Spleen (tissue), 11 donors: Measurements from ENCODE around the gene LRRC32. TPM values are rescaled to one million over a fixed set of nuclear protein-coding genes. Genes with fewer than 3 reads are reported as not detected.

ENCODE experiments used
- DNase-seq: peaks from one replicate; pipeline ENCODE4 v3.0.0-alpha.2; 2020
- H3K27ac ChIP-seq, 8 donors: fragments of 200-600 bp; sonication (generic) in 7 of 8; 1 replicate in 4 of 8; 2 replicates in 4 of 8; pipeline versions ENCODE4 v1.5.0 to v1.8.0; 2016 to 2021; ENCODE audit warnings: inconsistent platforms in 4 of 8, mild to moderate bottlenecking in 4 of 8, moderate library complexity in 1 of 8
- H3K27me3 ChIP-seq, 7 donors: fragments of 200-600 bp; sonication (generic) in 6 of 7; replicated peaks in 1 of 7; 1 replicate in 4 of 7; 2 replicates in 3 of 7; pipeline versions ENCODE4 v1.5.0 to v1.8.0; 2016 to 2021; ENCODE audit warnings: inconsistent platforms in 3 of 7, mild to moderate bottlenecking in 1 of 7
- H3K36me3 ChIP-seq, 6 donors: fragments of 200-600 bp; sonication (generic) in 5 of 6; 1 replicate in 4 of 6; 2 replicates in 2 of 6; pipeline versions ENCODE4 v1.5.0 to v1.8.0; 2016 to 2021; ENCODE audit warnings: inconsistent platforms in 2 of 6
- H3K4me1 ChIP-seq, 6 donors: fragments of 200-600 bp; sonication (generic) in 5 of 6; 1 replicate in 3 of 6; 2 replicates in 3 of 6; pipeline versions ENCODE4 v1.5.0 to v1.8.0; 2016 to 2021; ENCODE audit warnings: inconsistent platforms in 3 of 6
- H3K4me3 ChIP-seq, 8 donors: fragments of 200-600 bp; sonication (generic) in 7 of 8; 1 replicate in 4 of 8; 2 replicates in 4 of 8; pipeline versions ENCODE4 v1.5.0 to v1.8.0; 2016 to 2021; ENCODE audit warnings: inconsistent platforms in 4 of 8, mild to moderate bottlenecking in 4 of 8, moderate library complexity in 2 of 8
- H3K9me3 ChIP-seq, 8 donors: fragments of 200-600 bp; sonication (generic) in 7 of 8; 1 replicate in 4 of 8; 2 replicates in 4 of 8; pipeline versions ENCODE4 v1.5.0 to v1.8.0; 2016 to 2021; ENCODE audit warnings: inconsistent platforms in 4 of 8
- CTCF ChIP-seq, 11 experiments: fragments of 200-600 bp in 7 of 11; fragments of 450-650 bp in 4 of 11; sonication (generic) in 4 of 11; IDR thresholded peaks in 8 of 11; conservative IDR thresholded peaks in 3 of 11; 1 replicate in 7 of 11; 2 replicates in 4 of 11; pipeline versions ENCODE4 v1.4.0 to v1.8.0; 2016 to 2021; ENCODE audit warnings: antibody characterized with exemption in 11 of 11, inconsistent platforms in 4 of 11, mild to moderate bottlenecking in 1 of 11
- POLR2A ChIP-seq, 3 donors: fragments of 450-650 bp; IDR thresholded peaks; one replicate each; pipeline ENCODE4 v1.5.1; 2017; ENCODE audit warnings: antibody characterized with exemption in 3 of 3, mild to moderate bottlenecking in 1 of 3
- POLR2AphosphoS5 ChIP-seq, 3 donors: sonication (generic); formaldehyde crosslinking; IDR thresholded peaks; one replicate each; pipeline ENCODE4 v1.5.1; 2017; ENCODE audit warnings: antibody characterized with exemption in 3 of 3
- WGBS, 5 donors: extraction: QIAGEN DNeasy Blood & Tissue Kit in 3 of 5; methylation state at CpG; one replicate each; pipeline versions ENCODE4 v1.1.5 to v1.1.7; 2013 to 2018; 5-methylcytosine and 5-hydroxymethylcytosine counted together
- intact Hi-C: fragments of 100-400 bp; cut with DNase I; formaldehyde crosslinking; loops from one replicate; pipeline ENCODE4 v1.15.0; 2023; ENCODE audit warnings: low total_unique reads
- polyA plus RNA-seq, 3 donors: library from polyadenylated mRNA; stranded (reverse); fragments of 200-250 nt; gene quantifications; one replicate each; pipeline ENCODE4 v1.2.1, GENCODE V29; 2013
- total RNA-seq, 7 donors: library from RNA; depleted of rRNA in 3 of 7; stranded (reverse); fragments of >200 nt in 3 of 7; fragmentation: NEBNext Ultra II Directional in 4 of 7; extraction: Animal tissue kit (Norgen Biotek cat#: 25700) in 4 of 7; gene quantifications; one replicate each; pipeline versions ENCODE4 v1.1.0 to v1.2.1, GENCODE V29; 2016 to 2021
- donor health status: healthy with polysubstance abuse.
- donor health status: DM: no; HTN: no; CAD: no; lungs with moderate emphysema.
- donor health status: DM: no; HTN: no; CAD: no.
- donor health status: Bipolar disorder and iron deficiency.
- donor health status: healthy.
- donor health status: DM: no; HTN: no; CAD: no.
- donor health status: DM: yes; HTN: yes; CAD: no.

LRRC32 gene
- total and polyA plus RNA-seq, 10 donors, result 25.9 to 214 (median 74.3) TPM

GRCh38 chr11:76684516-76684915 lies 14.0 kb upstream of the LRRC32 start:
- Histone ChIP-seq H3K9me3 (peaks cover 0 to 4% (median 0%) of the 10 kb centered on the region in 8 donors), H3K27me3 (peaks cover 0 to 37% (median 0%) of the 10 kb centered on the region in 7 donors), H3K36me3 (no peaks in the 10 kb centered on the region), H3K4me3 (no peak overlapping the region), H3K27ac (no peak overlapping the region), H3K4me1 (peaks cover 9 to 30% (median 22%) of the 10 kb centered on the region in 6 donors)
- TF ChIP-seq CTCF (IDR thresholded peaks at IDR 0.05 in 8 of 11, conservative IDR thresholded peaks at IDR 0.05 in 3 of 11) (no peak), POLR2A (IDR thresholded peaks at IDR 0.05) (no peak), POLR2AphosphoS5 (IDR thresholded peaks at IDR 0.05) (no peak)
- intact Hi-C loops, result loop anchor here (5.0 to 10.0 kb wide), 2 partner anchors 137 to 460 kb away; no protein-coding TSS in a partner anchor
- no peak for DNase-seq
- WGBS, 5 donors, result 89 to 100% (median 96%) methylated on average over 2 to 5 of the region's 5 CpGs

- Histone ChIP-seq H3K9me3 (peaks cover 0 to 4% (median 0%) of the 10 kb centered on the region in 8 donors), H3K27ac (no peak overlapping the region), H3K36me3 (no peaks in the 10 kb centered on the region), H3K4me1 (peaks cover 9 to 32% (median 22%) of the 10 kb centered on the region in 6 donors), H3K4me3 (no peak overlapping the region), H3K27me3 (peaks cover 0 to 40% (median 0%) of the 10 kb centered on the region in 7 donors)
- no peak for DNase-seq
- TF ChIP-seq POLR2A (IDR thresholded peaks at IDR 0.05), result no peak
- TF ChIP-seq POLR2AphosphoS5 (IDR thresholded peaks at IDR 0.05), result no peak
- no peak for TF ChIP-seq CTCF (IDR thresholded peaks at IDR 0.05 in 8 of 11, conservative IDR thresholded peaks at IDR 0.05 in 3 of 11)
- intact Hi-C loops, result loop anchor here (5.0 to 10.0 kb wide), 2 partner anchors 136 to 459 kb away; no protein-coding TSS in a partner anchor
- WGBS, 5 donors, result 80 to 94% (median 83%) methylated on average over 7 of the region's 7 CpGs
Observed at GRCh38 chr11:76683161-76684095, 12.9 kb upstream of the LRRC32 start.

- TF ChIP-seq CTCF (IDR thresholded peaks at IDR 0.05 in 8 of 11, conservative IDR thresholded peaks at IDR 0.05 in 3 of 11) (no peak), POLR2AphosphoS5 (IDR thresholded peaks at IDR 0.05) (no peak), POLR2A (IDR thresholded peaks at IDR 0.05) (no peak)
- Histone ChIP-seq H3K4me1 (peaks cover 9 to 40% (median 24%) of the 10 kb centered on the region in 6 donors), H3K9me3 (peaks cover 0 to 4% (median 0%) of the 10 kb centered on the region in 8 donors), H3K27me3 (peaks cover 0 to 45% (median 0%) of the 10 kb centered on the region in 7 donors), H3K4me3 (no peak overlapping the region), H3K27ac (no peak overlapping the region), H3K36me3 (no peaks in the 10 kb centered on the region)
- no peak for DNase-seq
- intact Hi-C loops, result loop anchor here (5.0 to 10.0 kb wide), 2 partner anchors 135 to 458 kb away; no protein-coding TSS in a partner anchor
- WGBS, 5 donors, result 80 to 100% (median 88%) methylated on average over 2 of the region's 2 CpGs
Observed at GRCh38 chr11:76682684-76683083, 12.1 kb upstream of the LRRC32 start.

DNA sequence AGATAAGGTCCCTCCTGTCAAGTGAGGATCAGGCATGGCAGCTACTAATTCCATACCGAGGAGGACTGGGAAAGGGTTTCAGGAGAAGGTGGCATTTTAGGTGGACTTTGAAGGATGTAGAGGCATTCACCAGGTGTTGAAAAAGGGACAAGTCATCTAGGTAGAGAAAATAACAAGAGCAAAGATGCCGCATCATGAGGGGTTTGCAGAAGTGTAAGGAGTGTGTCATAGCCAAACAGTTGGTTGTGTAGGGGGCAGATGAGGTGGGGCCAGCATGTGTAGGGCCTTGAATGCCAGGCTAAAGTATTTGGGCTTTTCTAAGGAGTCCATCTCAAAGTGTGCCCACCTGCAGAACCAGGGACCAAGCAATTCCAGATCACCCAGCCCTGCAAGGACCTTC lies 11.6 kb upstream of the LRRC32 start:
- H3K27me3 ChIP-seq, result peaks cover 0 to 46% (median 0%) of the 10 kb centered on the region in 7 donors
- TF ChIP-seq CTCF (IDR thresholded peaks at IDR 0.05 in 8 of 11, conservative IDR thresholded peaks at IDR 0.05 in 3 of 11) (no peak), POLR2AphosphoS5 (IDR thresholded peaks at IDR 0.05) (no peak), POLR2A (IDR thresholded peaks at IDR 0.05) (no peak)
- intact Hi-C loops, result loop anchor here (5.0 to 10.0 kb wide), 2 partner anchors 135 to 457 kb away; no protein-coding TSS in a partner anchor
- no peak overlapping the region for H3K4me3 ChIP-seq
- H3K9me3 ChIP-seq, result peaks cover 0 to 4% (median 0%) of the 10 kb centered on the region in 8 donors
- no peak for DNase-seq
- H3K27ac ChIP-seq, result no peak overlapping the region
- peaks cover 9 to 44% (median 28%) of the 10 kb centered on the region in 6 donors for H3K4me1 ChIP-seq
- H3K36me3 ChIP-seq, result no peaks in the 10 kb centered on the region
- 72 to 88% (median 75%) methylated on average over 2 of the region's 2 CpGs for WGBS, 5 donors
